ENCODE data around the gene NT5DC3. TPM values are rescaled to one million over a fixed set of nuclear protein-coding genes. Genes with fewer than 3 reads are reported as not detected.

Gene NT5DC3
- total RNA-seq, 3 donors from 2014 or later (not counting 1 experiment from before 2014, with no cell fraction given): 1.1 to 2.1 (median 1.4) TPM

DNA sequence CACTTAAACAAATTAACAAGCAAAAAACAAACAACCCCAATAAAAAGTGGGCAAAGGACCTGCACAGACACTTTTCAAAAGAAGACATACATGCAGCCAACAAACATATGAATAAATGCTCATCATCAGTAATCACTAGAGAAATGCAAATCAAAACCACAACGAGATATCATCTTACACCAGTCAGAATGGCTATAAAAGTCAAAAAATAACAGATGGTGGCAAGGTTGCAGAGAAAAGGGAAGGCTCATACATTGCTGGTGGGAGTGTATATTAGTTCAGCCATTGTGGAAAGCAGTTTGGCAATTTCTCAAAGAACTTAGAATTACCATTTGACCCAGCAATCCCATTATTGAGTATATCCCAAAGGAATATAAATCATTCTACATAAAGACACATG lies 34.6 kb upstream of the NT5DC3 start:
- no peaks in the 10 kb centered on the region for H3K27me3 ChIP-seq (ENCODE audit: control insufficient read depth, insufficient read depth, low read length)
- Mint-ChIP-seq H3K27me3 (ENCODE audit: low read depth in 2 of 2) (no peaks in the 10 kb centered on the region), H3K27ac (no peak overlapping the region), H3K9me3 (no peaks in the 10 kb centered on the region), H3K4me1 (peaks cover 4 to 6% of the 10 kb centered on the region in 2 donors), H3K36me3 (no peaks in the 10 kb centered on the region), H3K4me3 (no peak overlapping the region)
- DNase-seq (no peak), ATAC-seq (no peak)
- no peak overlapping the region for H3K27ac ChIP-seq (ENCODE audit: low read length)
- no peaks in the 10 kb centered on the region for H3K9me3 ChIP-seq (ENCODE audit: control insufficient read depth, insufficient read depth, low read length)
- TF ChIP-seq CTCF (IDR thresholded peaks at IDR 0.05): no peak
- H3K4me3 ChIP-seq (ENCODE audit: low read length): no peak overlapping the region
- H3K36me3 ChIP-seq (ENCODE audit: control insufficient read depth, insufficient read depth, low read length): no peaks in the 10 kb centered on the region
- peaks cover 4% of the 10 kb centered on the region for H3K4me1 ChIP-seq (ENCODE audit: control insufficient read depth, insufficient read depth, low read length)
- intact Hi-C loops (cut with micrococcal nuclease): no loop called here
- WGBS (ENCODE audit: insufficient coverage): no CpG with 5 or more reads among the region's 1 CpG

DNA sequence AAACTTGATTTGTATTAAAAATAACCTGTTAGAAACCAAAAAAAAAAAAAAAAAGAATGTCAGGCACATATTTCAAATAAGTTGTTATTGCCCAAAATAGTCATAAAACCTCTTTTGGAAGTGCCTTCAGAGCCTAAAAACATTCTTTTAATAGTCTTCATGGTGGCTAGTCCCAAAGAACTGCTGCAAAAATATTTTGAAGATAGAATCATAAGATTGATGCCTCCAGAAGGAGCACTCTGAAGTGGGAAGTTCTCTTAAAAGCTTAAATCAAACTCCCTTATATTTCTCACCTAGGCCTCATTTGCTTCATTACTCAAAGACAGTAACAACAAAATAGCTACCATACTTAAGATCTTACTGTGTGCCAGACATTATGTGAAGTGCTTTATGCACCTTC lies 27.2 kb upstream of the NT5DC3 start:
- Mint-ChIP-seq H3K27ac (no peak overlapping the region), H3K4me3 (no peak overlapping the region), H3K27me3 (ENCODE audit: low read depth in 2 of 2) (peaks cover 0 to 4% of the 10 kb centered on the region in 2 donors), H3K36me3 (no peaks in the 10 kb centered on the region), H3K4me1 (no peaks in the 10 kb centered on the region), H3K9me3 (no peaks in the 10 kb centered on the region)
- intact Hi-C loops (cut with micrococcal nuclease): no loop called here
- Histone ChIP-seq H3K36me3 (ENCODE audit: control insufficient read depth, insufficient read depth, low read length) (no peaks in the 10 kb centered on the region), H3K9me3 (ENCODE audit: control insufficient read depth, insufficient read depth, low read length) (no peaks in the 10 kb centered on the region), H3K4me1 (ENCODE audit: control insufficient read depth, insufficient read depth, low read length) (no peaks in the 10 kb centered on the region), H3K27me3 (ENCODE audit: control insufficient read depth, insufficient read depth, low read length) (no peaks in the 10 kb centered on the region), H3K4me3 (ENCODE audit: low read length) (no peak overlapping the region), H3K27ac (ENCODE audit: low read length) (no peak overlapping the region)
- no peak for DNase-seq
- no peak for TF ChIP-seq CTCF (IDR thresholded peaks at IDR 0.05)
- ATAC-seq: no peak

DNA sequence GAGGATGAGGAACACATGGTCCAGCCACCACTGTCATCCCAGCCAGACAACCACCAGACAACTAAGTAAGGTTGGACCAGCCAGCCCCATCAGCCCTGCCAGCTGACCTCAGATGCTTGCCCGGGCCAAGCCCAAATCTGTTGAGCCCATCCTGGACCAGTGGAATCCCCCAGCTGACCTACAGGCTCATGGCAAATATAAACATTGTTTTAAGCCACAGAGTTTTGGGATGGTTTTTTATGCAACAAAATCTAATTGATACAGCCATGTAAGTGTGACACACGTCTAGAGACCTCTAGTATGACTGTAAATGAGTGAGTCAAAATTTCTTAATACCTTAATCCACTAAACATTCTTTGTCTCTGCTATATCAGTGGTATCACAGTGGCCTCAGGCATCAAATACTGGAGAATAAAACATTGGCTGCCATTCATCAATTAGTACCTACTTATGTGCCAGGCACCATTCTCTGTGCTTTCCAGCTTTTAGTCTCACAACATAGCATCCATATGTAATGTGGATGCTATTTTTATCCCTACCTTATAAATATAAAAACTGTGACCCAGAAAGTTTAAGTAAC lies 24.2 kb upstream of the NT5DC3 start:
- no peak overlapping the region for H3K27ac Mint-ChIP-seq
- Histone ChIP-seq H3K4me1 (ENCODE audit: control insufficient read depth, insufficient read depth, low read length) (no peaks in the 10 kb centered on the region), H3K9me3 (ENCODE audit: control insufficient read depth, insufficient read depth, low read length) (no peaks in the 10 kb centered on the region), H3K36me3 (ENCODE audit: control insufficient read depth, insufficient read depth, low read length) (no peaks in the 10 kb centered on the region), H3K4me3 (ENCODE audit: low read length) (no peak overlapping the region), H3K27me3 (ENCODE audit: control insufficient read depth, insufficient read depth, low read length) (no peaks in the 10 kb centered on the region), H3K27ac (ENCODE audit: low read length) (no peak overlapping the region)
- TF ChIP-seq CTCF (IDR thresholded peaks at IDR 0.05): no peak
- no peaks in the 10 kb centered on the region for H3K4me1 Mint-ChIP-seq
- no peaks in the 10 kb centered on the region for H3K36me3 Mint-ChIP-seq
- DNase-seq (no peak), ATAC-seq (no peak)
- WGBS (ENCODE audit: insufficient coverage): 87% methylated on average over 2 of the region's 2 CpGs
- intact Hi-C loops (cut with micrococcal nuclease): no loop called here
- H3K4me3 Mint-ChIP-seq: no peak overlapping the region
- H3K9me3 Mint-ChIP-seq: no peaks in the 10 kb centered on the region
- peaks cover 0 to 4% of the 10 kb centered on the region in 2 donors for H3K27me3 Mint-ChIP-seq (ENCODE audit: low read depth in 2 of 2)

GRCh38 chr12:103864710-103865109 lies 23.7 kb upstream of the NT5DC3 start:
- TF ChIP-seq CTCF (IDR thresholded peaks at IDR 0.05): no peak
- ATAC-seq (no peak), DNase-seq (no peak)
- Mint-ChIP-seq H3K4me1 (no peaks in the 10 kb centered on the region), H3K27me3 (ENCODE audit: low read depth in 2 of 2) (peaks cover 0 to 4% of the 10 kb centered on the region in 2 donors), H3K36me3 (no peaks in the 10 kb centered on the region), H3K9me3 (no peaks in the 10 kb centered on the region), H3K27ac (no peak overlapping the region), H3K4me3 (no peak overlapping the region)
- H3K27me3 ChIP-seq (ENCODE audit: control insufficient read depth, insufficient read depth, low read length): no peaks in the 10 kb centered on the region
- no peaks in the 10 kb centered on the region for H3K36me3 ChIP-seq (ENCODE audit: control insufficient read depth, insufficient read depth, low read length)
- no peaks in the 10 kb centered on the region for H3K4me1 ChIP-seq (ENCODE audit: control insufficient read depth, insufficient read depth, low read length)
- no peaks in the 10 kb centered on the region for H3K9me3 ChIP-seq (ENCODE audit: control insufficient read depth, insufficient read depth, low read length)
- WGBS (ENCODE audit: insufficient coverage): 84% methylated on average over 6 of the region's 6 CpGs
- H3K4me3 ChIP-seq (ENCODE audit: low read length): no peak overlapping the region
- intact Hi-C loops (cut with micrococcal nuclease): no loop called here
- H3K27ac ChIP-seq (ENCODE audit: low read length): no peak overlapping the region
